IMR-90 (cell line): ENCODE results near the gene ARHGEF40.

ENCODE experiments used
- BHLHE40 ChIP-seq: fragments of 150-350 bp; IDR thresholded peaks from 2 replicates; pipeline ENCODE4 v1.6.1; 2016; ENCODE audit warnings: mild to moderate bottlenecking, low read depth, low read length
- CHD1 ChIP-seq: IDR thresholded peaks from 2 replicates; pipeline ENCODE4 v1.6.1; 2012; ENCODE audit warnings: low read depth, low read length, improper control_type of control experiment
- ELK1 ChIP-seq: fragments of 150-350 bp; IDR thresholded peaks from 2 replicates; pipeline ENCODE4 v1.6.1; 2016; ENCODE audit warnings: low read depth, mild to moderate bottlenecking, low read length, moderate library complexity, borderline replicate concordance
- POLR2A ChIP-seq: IDR thresholded peaks from 2 replicates; pipeline ENCODE4 v1.6.1; 2012; ENCODE audit warnings: mild to moderate bottlenecking, low read depth, low read length
- RAD21 ChIP-seq: IDR thresholded peaks from 2 replicates; pipeline ENCODE4 v1.6.1; 2012; ENCODE audit warnings: low read length, improper control_type of control experiment
- RCOR1 ChIP-seq: IDR thresholded peaks from 2 replicates; pipeline ENCODE4 v1.6.1; 2012; ENCODE audit warnings: mild to moderate bottlenecking, low read length, improper control_type of control experiment; ENCODE audit not compliant: insufficient replicate concordance
- USF2 ChIP-seq: fragments of 150-350 bp; IDR thresholded peaks from 2 replicates; pipeline ENCODE4 v1.6.1; 2017; ENCODE audit warnings: mild to moderate bottlenecking, antibody characterized with exemption, low read length, low read depth
- TF ChIP-seq, protein P1 (sequence below): conservative IDR thresholded peaks from 2 replicates; pipeline ENCODE4 v1.5.1; 2012; ENCODE audit warnings: mild to moderate bottlenecking, low read depth, low read length, improper control_type of control experiment

DNA sequence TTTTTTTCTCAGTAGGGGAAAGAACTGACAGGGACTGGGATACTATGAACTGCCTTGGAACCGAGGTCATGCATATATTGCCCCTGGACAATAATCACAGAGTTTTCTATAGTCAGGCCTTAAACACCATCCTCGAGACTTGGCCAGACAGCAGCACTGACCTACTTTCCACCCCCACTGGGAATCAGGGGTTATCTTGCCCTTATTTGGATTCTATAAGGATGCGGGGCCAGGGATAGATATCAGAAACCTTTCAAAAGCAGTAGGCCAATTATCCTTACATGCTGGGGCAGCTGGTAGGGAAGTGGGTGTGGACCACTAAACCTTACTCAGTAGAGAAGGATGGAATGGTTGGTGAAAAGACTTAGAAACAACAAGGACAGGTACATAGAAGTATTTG is 26.3 kb downstream of the ARHGEF40 start:
- no peak for TF ChIP-seq RAD21
- TF ChIP-seq, protein P1, sequence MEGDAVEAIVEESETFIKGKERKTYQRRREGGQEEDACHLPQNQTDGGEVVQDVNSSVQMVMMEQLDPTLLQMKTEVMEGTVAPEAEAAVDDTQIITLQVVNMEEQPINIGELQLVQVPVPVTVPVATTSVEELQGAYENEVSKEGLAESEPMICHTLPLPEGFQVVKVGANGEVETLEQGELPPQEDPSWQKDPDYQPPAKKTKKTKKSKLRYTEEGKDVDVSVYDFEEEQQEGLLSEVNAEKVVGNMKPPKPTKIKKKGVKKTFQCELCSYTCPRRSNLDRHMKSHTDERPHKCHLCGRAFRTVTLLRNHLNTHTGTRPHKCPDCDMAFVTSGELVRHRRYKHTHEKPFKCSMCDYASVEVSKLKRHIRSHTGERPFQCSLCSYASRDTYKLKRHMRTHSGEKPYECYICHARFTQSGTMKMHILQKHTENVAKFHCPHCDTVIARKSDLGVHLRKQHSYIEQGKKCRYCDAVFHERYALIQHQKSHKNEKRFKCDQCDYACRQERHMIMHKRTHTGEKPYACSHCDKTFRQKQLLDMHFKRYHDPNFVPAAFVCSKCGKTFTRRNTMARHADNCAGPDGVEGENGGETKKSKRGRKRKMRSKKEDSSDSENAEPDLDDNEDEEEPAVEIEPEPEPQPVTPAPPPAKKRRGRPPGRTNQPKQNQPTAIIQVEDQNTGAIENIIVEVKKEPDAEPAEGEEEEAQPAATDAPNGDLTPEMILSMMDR: no peak
- TF ChIP-seq BHLHE40: no peak
- no peak for TF ChIP-seq POLR2A
- TF ChIP-seq RCOR1: no peak
- no peak for TF ChIP-seq USF2
- no peak for TF ChIP-seq ELK1
- no peak for TF ChIP-seq CHD1
